Fibroblast of the aortic adventitia (primary cell): ENCODE data around the gene PDZD2. TPM values are rescaled to one million over a fixed set of nuclear protein-coding genes. Genes with fewer than 3 reads are reported as not detected.

ENCODE experiments used
- DNase-seq: peaks from one replicate; pipeline ENCODE4 v3.0.0-alpha.2; 2010; ENCODE audit warnings: low read depth
- H3K4me3 ChIP-seq: 2 replicates; pipeline ENCODE4 v1.5.1; 2011; ENCODE audit warnings: low read depth, mild to moderate bottlenecking, control low read depth, low read length, moderate library complexity
- CTCF ChIP-seq: IDR thresholded peaks from 2 replicates; pipeline ENCODE4 v1.5.1; 2011; ENCODE audit warnings: mild to moderate bottlenecking, low read length, control low read depth, inconsistent platforms; ENCODE audit not compliant: insufficient read depth
- total RNA-seq: library from RNA; depleted of rRNA; stranded (reverse); fragments of >200 nt; gene quantifications from 2 replicates; pipeline ENCODE4 v1.2.3, GENCODE V29; 2012; ENCODE audit warnings: low replicate concordance

PDZD2 gene
- total RNA-seq, 1 donor, result under 0.01 TPM

- TF ChIP-seq CTCF, result no peak
- DNase-seq, result no peak
- no peak overlapping the region for H3K4me3 ChIP-seq
These were observed 342.5 kb downstream of the PDZD2 start for GRCh38 chr5:31981361-31981945.

GRCh38 chr5:31982027-31982426, 343.1 kb downstream of the PDZD2 start:
- DNase-seq, result no peak
- H3K4me3 ChIP-seq, result no peak overlapping the region
- no peak for TF ChIP-seq CTCF

- no peak for TF ChIP-seq CTCF
- H3K4me3 ChIP-seq, result no peak overlapping the region
- DNase-seq, result no peak
These were observed 343.7 kb downstream of the PDZD2 start for GRCh38 chr5:31982621-31983020.

- no peak overlapping the region for H3K4me3 ChIP-seq
- no peak for TF ChIP-seq CTCF
- no peak for DNase-seq
These were observed 344.9 kb downstream of the PDZD2 start for GRCh38 chr5:31983851-31984250.

GRCh38 chr5:31984691-31985090, 345.8 kb downstream of the PDZD2 start:
- no peak overlapping the region for H3K4me3 ChIP-seq
- no peak for DNase-seq
- no peak for TF ChIP-seq CTCF

GRCh38 chr5:31986101-31986500, 347.2 kb downstream of the PDZD2 start:
- no peak overlapping the region for H3K4me3 ChIP-seq
- no peak for DNase-seq
- TF ChIP-seq CTCF, result no peak
